Gastrocnemius medialis (tissue), 4 donors: ENCODE data around the gene TLR1. TPM values are rescaled to one million over a fixed set of nuclear protein-coding genes. Genes with fewer than 3 reads are reported as not detected.
"Not testable (repeated sequence)": the region's sequence is repeated elsewhere in the genome, so short reads cannot be mapped to it uniquely, and the experiment has no call there.

Experiments used
- ATAC-seq, 2 donors: fragments of 150-250 bp; one replicate each; pipeline ENCODE4 v1.9.1; 2016
- DNase-seq, 2 donors: peaks; one replicate each; pipeline ENCODE4 v3.0.0-alpha.2; 2019
- H3K27ac ChIP-seq, 4 donors: fragments of 200-600 bp; sonication (generic); 1 replicate in 1 of 4; 2 replicates in 3 of 4; pipeline ENCODE4 v1.5.1; 2016 to 2018; ENCODE audit warnings: mild to moderate bottlenecking in 2 of 4, moderate library complexity in 1 of 4
- H3K27me3 ChIP-seq, 3 donors: fragments of 200-600 bp; sonication (generic) in 2 of 3; 1 replicate in 1 of 3; 2 replicates in 2 of 3; pipeline versions ENCODE4 v1.5.1 to v1.6.0; 2016 to 2019; ENCODE audit warnings: mild to moderate bottlenecking in 1 of 3, moderate library complexity in 1 of 3
- H3K36me3 ChIP-seq, 2 donors: fragments of 200-600 bp; sonication (generic) in 1 of 2; one replicate each; pipeline ENCODE4 v1.5.1; 2017 to 2018
- H3K4me1 ChIP-seq, 2 donors: fragments of 200-600 bp; sonication (generic) in 1 of 2; one replicate each; pipeline ENCODE4 v1.5.1; 2016 to 2017; ENCODE audit warnings: mild to moderate bottlenecking in 2 of 2
- H3K4me3 ChIP-seq, 4 donors: fragments of 200-600 bp; sonication (generic) in 3 of 4; 1 replicate in 1 of 4; 2 replicates in 3 of 4; pipeline ENCODE4 v1.5.1; 2016 to 2019; ENCODE audit warnings: mild to moderate bottlenecking in 2 of 4
- H3K9me3 ChIP-seq, 3 donors: fragments of 200-600 bp; sonication (generic) in 2 of 3; 1 replicate in 1 of 3; 2 replicates in 2 of 3; pipeline ENCODE4 v1.5.1; 2016 to 2019
- CTCF ChIP-seq, 5 experiments: fragments of 450-650 bp in 3 of 5; fragments of 200-600 bp in 2 of 5; sonication (generic) in 2 of 5; IDR thresholded peaks in 4 of 5; conservative IDR thresholded peaks in 1 of 5; 1 replicate in 4 of 5; 2 replicates in 1 of 5; pipeline ENCODE4 v1.5.1; 2016 to 2019; ENCODE audit warnings: antibody characterized with exemption in 5 of 5, mild to moderate bottlenecking in 3 of 5, moderate library complexity in 3 of 5
- POLR2A ChIP-seq, 2 donors: fragments of 450-650 bp; IDR thresholded peaks; one replicate each; pipeline ENCODE4 v1.6.1; 2017; ENCODE audit warnings: antibody characterized with exemption in 2 of 2, mild to moderate bottlenecking in 2 of 2, moderate library complexity in 2 of 2
- in situ Hi-C, 4 donors: fragments of 200-750 bp; cut with MboI; loops; one replicate each; pipeline versions ENCODE4 v1.15.0 to v1.8.0; 2017; ENCODE audit warnings: low sequenced_read_pairs in 4 of 4
- intact Hi-C: fragments of 100-400 bp; cut with DNase I; formaldehyde crosslinking; loops from one replicate; pipeline ENCODE4 v1.15.1; 2023; ENCODE audit warnings: low total_unique reads
- total RNA-seq, 4 donors: library from RNA; depleted of rRNA; stranded (reverse); fragments of >200 nt; gene quantifications; one replicate each; pipeline versions ENCODE4 v1.1.0 to v1.2.3, GENCODE V29; 2016

TLR1 gene
- total RNA-seq, 4 donors from 2014 or later = 1.3 to 2.4 (median 1.5) TPM; not detected in 1

GRCh38 chr4:38814386-38814785 is 9.8 kb upstream of the TLR1 start:
- no peaks in the 10 kb centered on the region for H3K4me1 ChIP-seq
- H3K27me3 ChIP-seq = no peaks in the 10 kb centered on the region
- H3K36me3 ChIP-seq = no peaks in the 10 kb centered on the region
- H3K27ac ChIP-seq = no peak overlapping the region
- no peak overlapping the region for H3K4me3 ChIP-seq
- TF ChIP-seq CTCF (IDR thresholded peaks at IDR 0.05 in 4 of 5, conservative IDR thresholded peaks at IDR 0.05 in 1 of 5) (no peak), POLR2A (IDR thresholded peaks at IDR 0.05) (no peak)
- intact Hi-C loops (no loop called here), in situ Hi-C loops (no loop called here)
- ATAC-seq = no peak
- DNase-seq = no peak
- no peaks in the 10 kb centered on the region for H3K9me3 ChIP-seq

- Histone ChIP-seq H3K27me3 (no peaks in the 10 kb centered on the region), H3K27ac (no peak overlapping the region), H3K9me3 (no peaks in the 10 kb centered on the region), H3K4me3 (no peak overlapping the region), H3K4me1 (no peaks in the 10 kb centered on the region), H3K36me3 (no peaks in the 10 kb centered on the region)
- ATAC-seq (no peak), DNase-seq (no peak)
- intact Hi-C loops (no loop called here), in situ Hi-C loops (no loop called here)
- TF ChIP-seq CTCF (IDR thresholded peaks at IDR 0.05 in 4 of 5, conservative IDR thresholded peaks at IDR 0.05 in 1 of 5) (no peak), POLR2A (IDR thresholded peaks at IDR 0.05) (no peak)
Observed at GRCh38 chr4:38811297-38811696, 6.7 kb upstream of the TLR1 start.

GRCh38 chr4:38807462-38807861 is 2.9 kb upstream of the TLR1 start:
- DNase-seq, H3K9me3 ChIP-seq, H3K36me3 ChIP-seq, H3K4me3 ChIP-seq, H3K27me3 ChIP-seq, ATAC-seq, intact Hi-C loops, H3K27ac ChIP-seq, in situ Hi-C loops: not testable (repeated sequence)
- peaks cover 0 to 18% of the 10 kb centered on the region in 2 donors for H3K4me1 ChIP-seq

- H3K36me3 ChIP-seq, H3K27me3 ChIP-seq, H3K4me3 ChIP-seq, DNase-seq, intact Hi-C loops, in situ Hi-C loops, H3K9me3 ChIP-seq, ATAC-seq: not testable (repeated sequence)
- Histone ChIP-seq H3K4me1 (peaks cover 0 to 18% of the 10 kb centered on the region in 2 donors), H3K27ac (peak overlapping the region in 1 of 4 donors; percentile 66)
Observed at GRCh38 chr4:38806251-38806650, 1.7 kb upstream of the TLR1 start.

GRCh38 chr4:38805530-38806145 is 1.0 kb upstream of the TLR1 start:
- Histone ChIP-seq H3K27me3 (no peaks in the 10 kb centered on the region), H3K27ac (peak overlapping the region; percentile 24 to 66 (median 60)), H3K4me1 (peaks cover 0 to 18% of the 10 kb centered on the region in 2 donors), H3K36me3 (no peaks in the 10 kb centered on the region), H3K4me3 (peak overlapping the region in 3 of 4 donors; percentile 15 to 40 (median 20)), H3K9me3 (no peaks in the 10 kb centered on the region)
- ATAC-seq (peak in 1 of 2 donors; percentile 56), DNase-seq (peak in 1 of 2 donors; percentile 21)
- in situ Hi-C loops (no loop called here), intact Hi-C loops (no loop called here)
- no peak for TF ChIP-seq CTCF (IDR thresholded peaks at IDR 0.05 in 4 of 5, conservative IDR thresholded peaks at IDR 0.05 in 1 of 5)
- TF ChIP-seq POLR2A (IDR thresholded peaks at IDR 0.05) = no peak
